ENCODE data around the gene GTF2H4.
"Not testable (repeated sequence)": the region's sequence is repeated elsewhere in the genome, so short reads cannot be mapped to it uniquely, and the experiment has no call there.

DNA sequence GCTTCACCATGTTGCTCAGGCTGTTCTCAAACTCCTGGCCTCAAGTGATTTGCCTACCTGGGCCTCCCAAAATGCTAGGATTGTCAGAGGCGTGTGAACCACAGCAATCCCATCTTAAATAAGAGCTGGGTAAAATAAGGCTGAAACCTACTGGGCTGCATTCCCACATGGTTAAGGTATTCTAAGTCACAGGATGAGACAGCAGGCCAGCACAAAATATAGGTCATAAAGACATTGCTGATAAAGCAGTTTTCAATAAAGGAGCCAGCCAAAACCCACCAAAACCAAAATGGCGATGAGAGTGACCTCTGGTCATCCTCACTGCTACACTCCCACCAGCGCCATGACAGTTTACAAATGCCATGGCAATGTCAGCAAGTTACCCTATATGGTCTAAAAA is 34.2 kb upstream of the GTF2H4 start:
- TF ChIP-seq, protein P1, sequence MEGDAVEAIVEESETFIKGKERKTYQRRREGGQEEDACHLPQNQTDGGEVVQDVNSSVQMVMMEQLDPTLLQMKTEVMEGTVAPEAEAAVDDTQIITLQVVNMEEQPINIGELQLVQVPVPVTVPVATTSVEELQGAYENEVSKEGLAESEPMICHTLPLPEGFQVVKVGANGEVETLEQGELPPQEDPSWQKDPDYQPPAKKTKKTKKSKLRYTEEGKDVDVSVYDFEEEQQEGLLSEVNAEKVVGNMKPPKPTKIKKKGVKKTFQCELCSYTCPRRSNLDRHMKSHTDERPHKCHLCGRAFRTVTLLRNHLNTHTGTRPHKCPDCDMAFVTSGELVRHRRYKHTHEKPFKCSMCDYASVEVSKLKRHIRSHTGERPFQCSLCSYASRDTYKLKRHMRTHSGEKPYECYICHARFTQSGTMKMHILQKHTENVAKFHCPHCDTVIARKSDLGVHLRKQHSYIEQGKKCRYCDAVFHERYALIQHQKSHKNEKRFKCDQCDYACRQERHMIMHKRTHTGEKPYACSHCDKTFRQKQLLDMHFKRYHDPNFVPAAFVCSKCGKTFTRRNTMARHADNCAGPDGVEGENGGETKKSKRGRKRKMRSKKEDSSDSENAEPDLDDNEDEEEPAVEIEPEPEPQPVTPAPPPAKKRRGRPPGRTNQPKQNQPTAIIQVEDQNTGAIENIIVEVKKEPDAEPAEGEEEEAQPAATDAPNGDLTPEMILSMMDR (IDR thresholded peaks at IDR 0.05): not testable (repeated sequence)
- not testable (repeated sequence) for TF ChIP-seq POLR2A, EP300, POLR2AphosphoS5 (IDR thresholded peaks at IDR 0.05)
